Occipital lobe (tissue), 2 donors: ENCODE data around the gene DCAF15. TPM values are rescaled to one million over a fixed set of nuclear protein-coding genes. Genes with fewer than 3 reads are reported as not detected.
"Not testable (repeated sequence)": the region's sequence is repeated elsewhere in the genome, so short reads cannot be mapped to it uniquely, and the experiment has no call there.

ENCODE experiments used
- DNase-seq: peaks from one replicate; lab custom pipeline; 2025; lab: John Stamatoyannopoulos, UW
- total RNA-seq: library from RNA; depleted of rRNA; stranded (reverse); fragments of >200 nt; gene quantifications from one replicate; pipeline ENCODE4 v1.2.3, GENCODE V29; 2014

DCAF15 gene
- total RNA-seq, 1 donor from 2014 or later = 10.1 TPM

DNA sequence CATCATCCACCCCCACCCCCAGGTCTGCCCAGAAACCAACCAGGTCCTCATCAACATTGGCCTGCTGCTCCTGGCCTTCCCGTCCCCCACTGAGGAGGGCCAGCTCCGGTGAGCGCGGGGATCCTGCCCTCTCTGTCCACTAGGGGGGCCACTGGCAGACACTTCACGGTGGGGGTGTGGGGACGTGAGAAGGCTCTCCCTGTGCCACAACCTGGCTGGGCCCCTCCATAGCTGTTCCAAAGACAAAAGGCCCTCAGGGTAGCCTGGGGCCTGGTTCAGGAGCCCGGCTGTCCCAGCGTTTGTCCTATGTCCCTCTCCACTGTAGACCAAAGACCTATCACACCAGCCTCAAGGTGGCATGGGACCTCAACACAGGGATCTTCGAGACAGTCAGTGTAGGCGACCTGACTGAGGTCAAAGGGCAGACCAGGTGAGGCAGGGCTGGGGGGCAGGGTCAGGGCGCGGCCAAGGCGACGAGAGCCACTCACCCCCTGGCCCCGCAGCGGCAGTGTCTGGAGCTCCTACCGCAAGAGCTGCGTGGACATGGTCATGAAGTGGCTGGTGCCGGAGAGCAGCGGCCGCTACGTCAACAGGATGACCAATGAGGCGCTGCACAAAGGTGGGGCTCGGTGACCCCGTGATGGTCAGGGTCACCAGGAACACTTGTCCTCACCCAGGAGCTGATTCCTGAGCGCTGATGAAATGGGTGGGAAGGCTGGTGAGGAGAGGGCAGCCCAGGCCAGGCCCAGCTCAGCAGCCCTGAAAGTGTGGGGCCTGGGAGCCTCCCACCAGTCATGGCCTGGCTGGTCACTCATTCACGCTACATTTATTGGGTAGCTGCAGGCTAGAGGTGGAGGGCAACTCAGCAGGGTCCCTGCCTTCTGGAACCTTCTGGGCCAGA lies 7.9 kb downstream of the DCAF15 start:
- DNase-seq = no peak

DNA sequence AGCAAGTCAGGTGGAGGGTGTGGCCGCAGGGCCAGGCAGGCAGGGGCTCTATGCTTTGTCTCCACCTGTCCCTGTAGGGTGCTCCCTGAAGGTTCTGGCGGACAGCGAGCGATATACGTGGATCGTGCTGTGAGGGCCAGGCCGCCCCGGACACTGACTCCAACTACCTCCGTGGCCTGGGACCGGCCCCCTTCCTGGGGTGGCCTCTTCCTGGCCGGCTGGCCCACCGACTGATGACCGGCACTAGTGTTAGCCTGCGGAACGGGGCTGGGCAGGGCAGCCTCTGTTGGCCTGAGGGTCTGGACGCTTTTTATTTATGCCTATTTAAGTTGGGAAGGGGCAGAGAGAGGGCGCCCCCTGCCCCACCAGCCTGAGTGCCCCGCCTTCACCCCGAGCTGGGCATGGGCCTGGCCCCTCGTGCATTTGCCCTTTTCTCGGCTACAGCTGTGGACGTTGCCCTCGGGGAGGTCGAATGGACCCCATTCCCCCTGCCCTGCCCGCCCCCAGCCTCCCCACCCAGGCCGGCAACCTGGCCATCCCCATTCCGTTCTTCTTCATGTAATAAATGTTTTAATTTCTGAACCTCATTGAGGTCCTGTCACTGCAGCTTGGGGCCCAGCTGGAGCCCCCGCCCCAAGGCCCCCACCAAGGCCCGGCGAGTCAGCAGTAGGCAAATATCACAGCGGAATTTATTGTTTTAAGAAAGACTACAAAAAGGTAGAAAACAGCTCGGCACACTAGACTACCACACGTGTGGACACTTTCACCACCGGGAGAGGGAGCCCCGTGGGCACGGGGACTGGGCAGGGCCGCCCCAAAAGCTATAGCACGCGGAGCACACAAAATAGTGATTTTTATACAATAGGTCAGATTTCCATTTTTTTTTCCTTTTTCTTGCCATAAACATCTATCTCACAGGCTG lies 8.8 kb downstream of the DCAF15 start:
- no peak for DNase-seq

DNA sequence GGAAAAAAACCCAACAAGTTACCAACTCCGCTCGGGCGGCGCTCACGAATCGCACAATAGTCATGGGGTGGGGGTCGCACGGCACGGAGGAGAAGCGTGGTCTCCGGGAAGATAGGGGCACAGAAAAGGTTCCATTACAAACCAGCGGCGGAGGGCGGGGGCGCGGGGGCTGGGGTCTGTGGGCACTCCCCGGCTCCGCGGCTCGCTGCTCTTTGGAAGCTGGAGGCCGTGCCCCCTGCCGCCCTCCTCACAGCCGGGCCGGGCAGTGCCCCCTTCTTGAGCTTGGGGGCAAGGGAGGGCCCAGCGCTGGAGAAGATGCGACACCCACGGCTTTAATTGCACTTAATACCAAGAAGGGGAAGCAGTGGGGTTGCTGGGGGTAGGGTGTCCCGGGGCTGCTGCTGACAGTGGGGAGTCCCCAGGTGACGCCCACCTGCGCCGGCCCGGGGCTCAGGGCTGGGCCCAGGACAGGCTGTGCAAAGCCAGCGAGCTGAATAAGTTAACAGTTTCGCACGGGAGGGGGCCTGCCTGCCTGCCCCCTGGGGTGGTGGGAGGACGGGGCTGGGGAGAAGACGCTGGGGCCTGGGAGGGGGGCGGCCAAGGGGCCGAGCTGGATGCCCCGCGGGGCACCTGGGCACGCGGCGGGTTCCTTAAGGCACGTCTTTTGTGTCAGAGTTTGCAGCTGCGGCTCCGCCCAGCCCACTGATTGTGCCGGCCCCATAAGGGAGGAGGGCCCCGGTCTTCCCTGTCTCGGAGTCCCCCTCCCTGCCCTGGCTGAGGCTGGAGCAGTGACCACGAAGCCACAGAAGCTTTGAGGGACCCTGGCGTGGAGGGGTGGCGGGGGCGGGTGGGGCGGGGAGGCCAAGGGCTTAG lies 9.8 kb downstream of the DCAF15 start:
- DNase-seq = no peak

DNA sequence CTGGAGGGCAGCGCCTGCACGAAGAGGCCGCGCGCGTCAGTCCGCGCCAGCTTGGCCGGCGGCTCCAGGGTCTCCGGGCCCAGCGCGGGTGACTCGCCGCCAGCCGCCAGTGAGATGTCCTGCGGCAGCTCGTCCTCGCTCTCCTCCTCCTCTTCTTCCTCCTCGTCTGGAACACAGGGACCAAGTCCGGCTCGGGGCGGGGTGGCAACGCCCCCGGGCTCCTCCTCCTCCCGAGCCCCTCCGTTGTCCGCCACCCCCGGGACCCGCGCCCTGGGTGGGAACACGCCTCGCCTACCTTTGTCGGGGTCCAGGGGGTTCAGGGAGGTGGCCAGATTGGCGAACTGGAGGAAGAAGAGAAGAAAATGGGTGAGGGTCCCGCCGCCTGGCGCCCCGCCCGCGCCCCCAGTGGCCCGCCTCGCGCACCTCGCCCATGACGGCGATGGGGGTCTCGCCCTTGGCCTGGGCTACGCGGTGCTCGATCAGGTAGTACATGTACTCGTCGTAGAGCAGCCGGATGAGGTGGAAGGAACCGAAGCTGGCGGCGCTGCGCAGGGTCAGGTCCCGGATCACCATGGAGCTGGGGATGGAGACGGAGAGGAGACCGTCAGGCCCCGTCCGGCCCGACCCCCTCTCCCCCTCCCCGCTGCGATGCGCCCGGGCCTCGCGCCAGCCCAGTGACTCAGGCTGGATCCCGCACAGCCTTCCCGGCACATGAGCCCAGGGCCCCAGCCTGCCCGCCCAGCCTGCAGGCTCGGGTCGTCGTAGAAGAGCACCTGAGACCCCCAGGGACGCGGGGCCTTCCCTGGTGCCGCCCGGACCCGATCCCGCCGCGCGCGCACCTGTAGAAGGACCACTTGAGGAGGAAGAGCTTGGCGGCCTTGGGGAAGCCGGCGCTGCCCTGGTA lies 10.6 kb downstream of the DCAF15 start:
- no peak for DNase-seq

DNA sequence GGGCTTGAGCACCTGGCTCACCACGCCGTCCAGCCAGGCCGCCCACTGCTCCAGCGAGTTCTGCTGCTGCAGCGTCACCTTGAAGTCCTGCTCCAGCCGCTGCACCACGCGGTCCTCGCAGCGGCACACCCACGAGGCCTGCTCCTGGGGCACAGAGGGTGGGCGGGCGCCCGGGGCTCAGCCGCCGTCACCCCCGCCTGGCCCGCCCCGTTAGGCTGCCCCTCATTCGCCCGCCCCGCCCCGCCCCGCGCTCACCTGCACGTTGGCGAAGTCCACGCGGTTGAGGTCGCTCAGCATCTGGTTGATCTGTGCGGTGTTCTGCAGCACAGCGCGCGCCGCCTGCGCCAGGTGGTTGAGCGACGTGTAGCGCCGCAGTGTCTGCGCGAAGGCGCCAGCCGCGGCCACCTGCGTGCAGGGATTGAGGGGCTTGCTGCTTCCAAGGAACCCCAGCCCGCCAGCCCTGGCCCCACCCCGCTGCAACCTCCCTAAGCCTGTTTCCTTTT lies 11.3 kb downstream of the DCAF15 start:
- no peak for DNase-seq

DNA sequence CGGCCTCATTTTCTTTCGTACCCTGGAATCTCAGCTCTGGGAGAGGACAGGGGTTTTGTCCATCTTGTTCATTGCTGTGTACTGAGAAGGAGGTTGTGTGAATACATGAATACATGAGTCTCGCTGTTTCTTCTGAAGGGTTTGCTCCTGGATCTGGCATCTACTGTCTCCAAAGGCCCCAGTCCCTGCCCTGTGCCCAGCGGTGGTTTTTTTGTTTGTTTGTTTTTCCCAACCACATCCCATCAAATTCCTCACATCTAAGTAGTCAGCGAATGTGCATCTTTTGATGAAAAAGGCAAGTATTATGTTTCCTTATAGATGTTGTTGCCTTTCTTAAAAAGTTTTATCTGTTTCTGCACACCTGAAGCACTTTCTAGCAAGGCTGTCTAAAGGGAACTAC lies 12.5 kb downstream of the DCAF15 start:
- DNase-seq = no peak

DNA sequence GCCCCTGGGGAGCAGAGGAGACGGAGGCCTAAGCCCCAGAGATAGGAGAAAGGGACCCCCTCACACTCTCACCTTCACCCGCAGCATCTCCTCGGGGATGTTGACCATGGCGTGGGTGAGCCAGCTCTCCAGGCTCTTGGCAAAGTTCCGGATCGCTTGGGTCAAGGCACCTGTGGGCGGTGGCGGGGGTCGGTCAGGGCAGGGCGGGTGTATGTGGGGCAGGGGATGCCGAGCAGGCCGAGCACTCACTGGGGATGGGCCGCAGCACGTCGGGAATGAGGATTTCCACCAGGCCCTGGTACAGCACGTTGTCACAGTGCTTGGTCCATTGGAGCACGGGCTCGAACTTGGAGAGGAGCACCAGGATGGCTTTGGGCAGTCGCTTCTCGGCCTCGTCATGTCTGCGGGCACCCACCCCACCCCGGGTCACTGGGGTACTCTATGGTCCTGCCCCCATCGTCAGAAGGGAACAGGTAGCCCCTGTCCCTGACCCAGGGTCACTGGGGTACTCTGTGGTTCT lies 13.1 kb downstream of the DCAF15 start:
- DNase-seq = no peak

DNA sequence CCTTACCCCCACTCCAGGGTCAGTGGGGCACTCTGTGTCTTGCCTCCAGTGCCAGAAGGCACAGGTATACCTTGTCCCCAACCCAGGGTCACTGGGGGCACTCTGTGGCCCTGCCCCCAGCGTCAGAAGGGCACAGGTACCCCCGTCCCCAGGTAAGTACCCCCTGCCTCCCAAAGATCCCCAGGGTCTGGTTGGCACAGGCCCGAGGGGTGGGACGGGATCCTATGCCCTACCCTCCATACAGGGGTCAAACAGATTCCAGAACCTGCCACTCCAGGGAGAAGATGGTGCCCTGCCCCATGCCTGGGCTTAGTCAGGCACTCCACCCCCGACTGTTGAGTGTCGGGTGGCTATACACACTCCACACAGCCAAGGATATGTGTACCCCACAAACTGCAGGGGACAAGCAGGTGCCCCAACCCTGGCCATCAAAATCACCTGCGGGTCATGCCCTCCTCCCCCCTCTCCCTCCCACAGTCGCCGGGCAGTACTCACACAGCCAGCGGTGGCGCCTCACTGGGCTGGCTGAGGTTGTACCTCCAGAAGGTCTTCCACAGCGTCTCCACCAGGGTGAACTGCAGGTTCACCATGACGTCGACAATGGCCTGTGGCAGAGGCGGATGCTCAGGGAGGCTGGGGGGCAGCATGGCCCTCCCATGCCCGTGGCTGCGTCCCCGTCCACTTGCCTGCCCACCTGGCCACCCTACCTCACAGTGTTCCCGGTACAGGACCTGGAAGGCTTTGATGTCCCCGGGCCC lies 13.8 kb downstream of the DCAF15 start:
- no peak for DNase-seq

DNA sequence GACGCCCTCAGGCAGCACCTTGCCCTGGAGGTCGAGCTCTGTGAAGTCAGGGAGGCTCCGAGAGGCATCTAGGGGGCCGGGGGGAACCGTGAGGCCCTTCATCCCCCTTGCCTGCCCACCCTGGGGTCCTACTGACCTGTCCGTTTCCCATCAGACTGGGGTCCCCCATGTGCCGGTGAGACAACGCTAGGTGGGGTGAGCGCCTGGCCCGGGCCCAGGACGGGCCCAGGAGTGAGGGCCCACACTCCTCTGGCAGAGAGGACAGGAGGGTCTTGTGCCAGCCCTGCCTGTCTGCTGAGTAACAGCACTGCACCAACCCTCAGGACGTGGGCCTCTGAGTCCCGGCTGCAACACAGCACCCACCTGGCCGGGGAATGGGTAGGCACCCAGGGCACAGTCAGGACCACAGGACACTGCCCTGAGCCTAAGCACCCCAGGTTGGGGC lies 14.4 kb downstream of the DCAF15 start:
- DNase-seq = no peak

DNA sequence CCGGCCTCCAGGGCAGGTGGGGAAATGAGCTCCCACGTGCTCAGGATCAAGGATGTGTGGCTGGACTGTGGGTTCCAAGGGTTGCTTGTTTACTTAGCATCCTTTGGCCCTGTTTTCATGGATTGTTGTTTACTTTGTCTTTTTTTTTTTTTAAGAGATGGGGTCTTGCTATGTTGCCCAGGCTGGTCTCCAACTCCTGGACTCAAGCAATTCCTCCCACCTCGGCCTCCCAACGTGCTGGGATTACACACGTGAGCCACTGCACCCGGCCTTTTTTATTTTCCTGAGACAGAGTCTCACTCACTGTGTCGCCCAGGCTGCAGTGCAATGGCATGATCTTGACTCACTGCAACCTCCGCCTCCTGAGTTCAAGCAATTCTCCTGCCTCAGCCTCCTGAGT lies 14.9 kb downstream of the DCAF15 start:
- DNase-seq = not testable (repeated sequence)

DNA sequence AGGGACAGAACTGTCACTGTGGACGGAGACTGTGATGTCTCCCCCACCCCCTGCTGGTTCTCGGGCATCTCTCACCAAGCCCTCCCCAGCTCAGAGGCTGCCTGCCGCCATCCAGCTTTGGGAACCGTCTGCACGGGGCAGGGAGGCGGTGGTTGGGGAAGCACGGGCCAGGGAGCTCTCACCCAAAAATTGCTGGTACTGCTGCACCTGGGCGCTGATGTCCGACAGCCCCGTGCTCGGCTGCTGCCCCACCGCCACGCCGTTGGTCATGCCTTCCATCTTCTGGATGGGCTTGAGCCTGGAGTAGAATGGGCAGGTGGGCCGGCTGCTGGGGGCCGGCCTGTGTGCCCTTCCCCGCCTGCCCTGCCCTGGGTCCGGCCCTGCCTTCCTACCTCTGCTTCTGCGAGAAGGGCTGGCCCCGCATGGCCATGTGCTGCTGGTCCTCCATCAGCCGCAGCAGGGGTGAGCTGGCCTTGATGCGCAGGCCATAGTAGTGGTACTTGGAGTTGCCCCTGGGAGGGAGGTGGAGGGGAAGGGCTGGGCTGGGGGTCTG lies 16.1 kb downstream of the DCAF15 start:
- DNase-seq = no peak

DNA sequence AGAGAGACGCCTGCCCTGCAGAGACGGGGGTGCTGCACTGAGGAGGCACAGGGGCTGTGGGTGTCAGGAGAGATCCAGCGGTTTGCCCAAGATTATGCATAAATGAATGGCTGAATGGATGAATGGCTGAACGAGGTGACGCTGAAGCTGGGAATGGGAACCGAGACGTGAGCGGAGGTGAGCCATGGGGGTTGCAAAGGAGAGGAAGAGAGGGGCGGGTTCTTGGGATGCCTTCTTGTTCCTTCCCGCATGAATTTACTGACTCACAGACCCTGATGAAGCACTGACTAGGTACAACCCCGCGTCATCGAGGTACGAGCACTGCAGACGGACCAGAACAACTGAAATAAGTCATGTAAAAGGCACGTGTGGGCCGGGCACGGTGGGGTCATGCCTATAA lies 16.7 kb downstream of the DCAF15 start:
- DNase-seq = no peak

DNA sequence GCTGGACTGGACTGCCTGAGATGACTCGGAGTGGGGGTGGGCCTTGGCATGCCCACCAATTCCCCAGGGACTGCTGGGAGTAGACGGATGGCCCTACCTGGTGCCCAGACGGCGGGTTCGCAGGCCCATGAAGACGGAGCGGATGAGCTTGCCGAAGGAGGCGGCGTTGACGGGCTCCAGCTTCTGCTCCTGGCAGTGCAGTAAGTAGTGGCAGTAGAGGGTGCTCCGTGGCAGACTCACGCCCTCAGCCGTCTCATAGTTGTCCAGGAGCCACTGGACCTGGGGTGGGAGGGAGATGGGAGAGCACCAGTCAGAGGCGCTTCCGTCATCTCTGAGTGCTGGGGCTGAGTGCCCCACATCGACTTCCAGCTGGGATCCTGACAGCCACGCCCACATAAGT lies 17.6 kb downstream of the DCAF15 start:
- DNase-seq = no peak

DNA sequence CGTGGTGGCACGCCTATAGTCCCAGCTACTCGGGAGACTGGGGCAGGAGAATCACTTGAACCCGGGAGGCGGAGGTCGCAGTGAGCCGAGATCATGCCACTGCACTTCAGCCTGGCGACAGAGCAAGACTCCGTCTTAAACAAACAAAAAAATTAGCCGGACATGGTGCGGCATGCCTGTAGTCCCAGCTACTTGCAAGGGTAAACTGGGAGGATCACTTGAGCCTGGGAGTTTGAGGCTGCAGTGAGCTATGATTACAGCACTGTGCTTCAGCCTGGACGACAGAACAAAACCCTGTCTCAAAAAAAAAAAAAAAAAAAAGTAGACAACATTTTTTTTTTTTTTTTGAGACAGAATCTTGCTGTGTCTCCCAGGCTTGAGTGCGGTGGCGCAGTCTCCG lies 19.6 kb downstream of the DCAF15 start:
- not testable (repeated sequence) for DNase-seq

DNA sequence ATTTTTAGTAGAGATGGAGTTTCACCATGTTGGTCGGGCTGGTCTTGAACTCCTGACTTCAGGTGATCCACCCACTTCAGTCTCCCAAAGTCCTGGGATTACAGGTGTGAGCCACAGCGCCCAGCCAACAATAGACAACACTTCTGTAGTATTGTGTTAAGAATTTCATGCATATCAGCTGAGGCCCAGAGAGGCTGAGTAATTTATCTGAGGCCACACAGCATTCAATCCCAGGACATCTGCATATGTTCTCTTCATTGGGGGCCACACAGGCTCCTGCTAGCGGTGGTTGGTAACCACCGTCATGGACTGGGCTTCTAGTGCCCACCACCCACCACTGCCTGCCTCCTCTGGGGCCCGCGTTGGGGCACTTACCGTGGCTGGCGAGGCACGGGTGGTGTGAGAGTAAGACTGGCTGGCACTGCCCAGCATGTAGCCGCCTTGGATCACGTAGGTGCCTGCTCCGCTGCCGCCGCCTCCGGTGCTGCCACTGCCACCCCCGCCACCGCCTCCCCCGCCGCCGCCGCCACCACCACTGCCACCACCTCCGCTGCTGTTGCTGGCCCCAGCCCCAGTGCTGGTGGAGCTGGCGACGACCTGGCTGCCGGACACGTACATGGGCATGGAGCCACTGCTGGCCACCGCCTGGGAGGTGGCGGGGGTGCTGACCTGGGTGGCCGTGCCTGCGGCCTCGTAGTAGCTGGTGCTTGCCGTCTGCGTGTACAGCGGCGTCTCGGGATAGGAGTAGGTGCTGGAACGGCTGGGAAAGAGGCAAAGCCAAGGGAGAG lies 20.3 kb downstream of the DCAF15 start:
- no peak for DNase-seq

DNA sequence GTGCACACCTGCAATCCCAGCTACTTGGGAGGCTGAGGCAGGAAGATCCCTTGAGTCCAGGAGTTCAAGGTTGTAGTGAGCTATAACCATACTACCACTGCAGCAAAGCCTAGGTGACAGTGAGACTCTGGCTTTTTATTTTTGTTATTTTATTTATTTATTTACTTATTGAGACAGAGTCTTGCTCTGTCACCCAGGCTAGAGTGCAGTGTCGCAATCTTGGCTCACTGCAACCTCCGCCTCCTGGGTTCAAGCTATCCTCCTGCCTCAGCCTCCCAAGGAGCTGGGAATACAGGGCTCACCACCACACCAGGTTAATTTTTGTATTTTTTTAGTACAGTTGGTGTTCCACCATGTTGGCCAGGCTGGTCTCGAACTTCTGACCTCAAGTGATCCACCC lies 21.2 kb downstream of the DCAF15 start:
- not testable (repeated sequence) for DNase-seq

DNA sequence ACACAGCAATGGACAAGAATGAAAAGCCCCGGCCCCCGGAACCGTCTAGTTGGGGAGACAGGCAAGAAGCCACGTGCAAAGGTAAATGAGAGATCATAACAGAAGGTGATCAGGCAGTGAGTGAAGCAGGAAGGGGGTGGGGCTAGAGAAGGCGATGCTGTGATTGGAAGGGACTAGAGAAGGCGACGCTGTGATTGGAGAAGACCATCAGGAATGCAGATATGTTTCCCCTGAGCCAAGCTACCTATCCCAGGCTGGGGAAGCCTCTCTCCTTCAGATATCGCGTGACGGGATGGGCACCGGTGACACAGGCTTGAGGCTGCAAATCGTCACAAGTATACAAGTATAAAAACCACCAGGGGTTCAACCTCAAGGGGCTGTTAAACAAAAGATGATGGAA lies 21.8 kb downstream of the DCAF15 start:
- DNase-seq = no peak

DNA sequence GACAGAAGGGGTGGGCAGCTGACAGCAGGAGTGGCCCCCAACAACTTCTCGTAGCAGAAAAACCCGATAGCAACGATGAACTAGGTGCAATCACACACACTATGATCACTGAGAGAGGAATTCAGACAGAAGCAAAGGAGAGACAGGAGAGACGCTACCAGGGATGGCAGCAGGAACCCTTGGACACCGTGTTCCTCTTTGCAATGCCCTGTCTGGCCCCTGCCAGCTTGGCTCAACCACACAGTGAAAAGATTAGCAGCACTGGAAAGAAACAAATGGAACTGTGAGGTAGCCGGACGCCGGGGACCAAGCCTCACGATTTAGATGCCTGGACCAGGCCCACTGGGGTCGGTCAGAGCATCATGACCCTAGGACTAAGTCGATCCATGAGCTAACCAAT lies 23.6 kb downstream of the DCAF15 start:
- DNase-seq = no peak
